Common myeloid progenitor, CD34-positive (primary cell): ENCODE measurements around the gene PPAT. TPM values are rescaled to one million over a fixed set of nuclear protein-coding genes. Genes with fewer than 3 reads are reported as not detected.

Source experiments
- CTCF ChIA-PET: fragments of 350-600 bp; sonication (Branson Sonifier 250); formaldehyde crosslinking; loops from one replicate; lab custom pipeline; 2021; ENCODE audit warnings: antibody characterized with exemption; lab: Charles Lee
- POLR2A ChIA-PET: fragments of 350-600 bp; sonication (Branson Sonifier 250); formaldehyde crosslinking; loops from one replicate; lab custom pipeline; 2021; ENCODE audit warnings: antibody characterized with exemption; lab: Charles Lee
- DNase-seq, 3 donors: peaks; one replicate each; pipeline versions ENCODE4 v3.0.0 to v3.0.0-alpha.2; 2013
- H3K27ac ChIP-seq, 2 experiments: 1 replicate in 1 of 2; 2 replicates in 1 of 2; pipeline ENCODE4 v1.7.0; 2013; ENCODE audit warnings: inconsistent platforms in 2 of 2, low read length in 2 of 2, mild to moderate bottlenecking in 2 of 2, low read depth in 1 of 2, moderate library complexity in 1 of 2; ENCODE audit not compliant: severe bottlenecking in 2 of 2, insufficient read depth in 1 of 2, poor library complexity in 1 of 2
- H3K27me3 ChIP-seq, 5 experiments: replicated peaks in 2 of 5; 1 replicate in 3 of 5; 2 replicates in 2 of 5; pipeline versions ENCODE4 v1.6.1 to v1.7.0; 2013; ENCODE audit warnings: low read length in 4 of 5, mild to moderate bottlenecking in 2 of 5, moderate library complexity in 2 of 5, inconsistent platforms in 1 of 5; ENCODE audit not compliant: insufficient read depth in 5 of 5, control insufficient read depth in 4 of 5
- H3K36me3 ChIP-seq, 4 experiments: 1 replicate in 2 of 4; 2 replicates in 2 of 4; pipeline versions ENCODE4 v1.6.1 to v1.7.0; 2013; ENCODE audit warnings: low read length in 3 of 4, control low read depth in 1 of 4, mild to moderate bottlenecking in 1 of 4; ENCODE audit not compliant: control insufficient read depth in 4 of 4, insufficient read depth in 4 of 4
- H3K4me1 ChIP-seq, 4 experiments: 1 replicate in 3 of 4; 2 replicates in 1 of 4; pipeline versions ENCODE4 v1.6.1 to v1.7.1; 2013; ENCODE audit warnings: low read length in 3 of 4, mild to moderate bottlenecking in 3 of 4, control low read depth in 1 of 4, inconsistent platforms in 1 of 4, moderate library complexity in 1 of 4; ENCODE audit not compliant: control insufficient read depth in 4 of 4, insufficient read depth in 4 of 4; ENCODE audit errors: control extremely low read depth in 1 of 4
- H3K4me3 ChIP-seq, 7 experiments: 1 replicate in 4 of 7; 2 replicates in 3 of 7; pipeline versions ENCODE4 v1.5.1 to v1.7.0; 2013; ENCODE audit warnings: mild to moderate bottlenecking in 7 of 7, low read length in 6 of 7, moderate library complexity in 6 of 7, inconsistent platforms in 2 of 7, low read depth in 2 of 7, control low read depth in 1 of 7; ENCODE audit not compliant: insufficient read depth in 4 of 7, control insufficient read depth in 1 of 7; ENCODE audit errors: extremely low read depth in 1 of 7
- H3K9me3 ChIP-seq, 5 experiments: 1 replicate in 4 of 5; 2 replicates in 1 of 5; pipeline versions ENCODE4 v1.6.1 to v1.7.1; 2013; ENCODE audit warnings: low read length in 4 of 5, mild to moderate bottlenecking in 2 of 5, inconsistent platforms in 1 of 5, low read depth in 1 of 5, moderate library complexity in 1 of 5; ENCODE audit not compliant: control insufficient read depth in 4 of 5, insufficient read depth in 2 of 5; ENCODE audit errors: control extremely low read depth in 1 of 5
- WGBS: methylation state at CpG from one replicate; pipeline ENCODE4 v1.1.5; 2013; ENCODE audit not compliant: insufficient coverage; 5-methylcytosine and 5-hydroxymethylcytosine counted together
- polyA plus RNA-seq: library from polyadenylated mRNA; unstranded; fragments of 120-200 nt; gene quantifications from one replicate; pipeline ENCODE4 v1.2.1, GENCODE V29; 2013

Gene PPAT
- polyA plus RNA-seq: 19.7 TPM

GRCh38 chr4:56435140-56435926 is at the start of gene PPAT:
TSS of gene PPAT (minus strand) at chr4:56435615. CDS start at chr4:56435477, 138 bp downstream.
- ChIA-PET CTCF (interaction anchor here (0.7 to 6.7 kb wide), 13 partner anchors 9 to 472 kb away, joined by 3 to 63 read pairs (median 4); partner anchors contain the start of genes AASDH and REST), POLR2A (interaction anchor here (0.6 to 2.0 kb wide), 4 partner anchors 17 to 48 kb away, joined by 4 to 11 read pairs (median 5); partner anchors contain the start of gene AASDH)
- peak; percentile 97 to 99 (median 99) for DNase-seq
- Histone ChIP-seq H3K4me3 (peak within 1 kb of the TSS; percentile 63 to 98 (median 89)), H3K27ac (peak within 1 kb of the TSS; percentile 40 to 84), H3K36me3 (peaks cover 0 to 6% (median 0%) of the 10 kb centered on the region in 4 experiments), H3K27me3 (no peaks in the 10 kb centered on the region), H3K9me3 (no peaks in the 10 kb centered on the region), H3K4me1 (peaks cover 11 to 43% (median 31%) of the 10 kb centered on the region in 4 experiments)
- 0% methylated on average over 49 of the region's 61 CpGs for WGBS

- Histone ChIP-seq H3K9me3 (no peaks in the 10 kb centered on the region), H3K27me3 (no peaks in the 10 kb centered on the region), H3K27ac (no peak overlapping the region), H3K4me1 (no peaks in the 10 kb centered on the region), H3K4me3 (no peak overlapping the region), H3K36me3 (peaks cover 13 to 80% (median 37%) of the 10 kb centered on the region in 4 experiments)
- ChIA-PET POLR2A (interaction anchor here (0.6 kb wide), 1 partner anchor 134 kb away, joined by 3 read pairs; no protein-coding TSS in a partner anchor), CTCF (interaction anchor here (1.6 kb wide), 1 partner anchor 11 kb away, joined by 5 read pairs; no protein-coding TSS in a partner anchor)
- 100% methylated on average over 1 of the region's 3 CpGs for WGBS
- DNase-seq: no peak
Observed at GRCh38 chr4:56480691-56481090, 45.3 kb upstream of the PPAT start.

- ChIA-PET CTCF (no interaction called here), POLR2A (no interaction called here)
- Histone ChIP-seq H3K27ac (no peak overlapping the region), H3K27me3 (no peaks in the 10 kb centered on the region), H3K4me3 (no peak overlapping the region), H3K9me3 (no peaks in the 10 kb centered on the region), H3K4me1 (no peaks in the 10 kb centered on the region), H3K36me3 (peaks cover 20 to 85% (median 43%) of the 10 kb centered on the region in 4 experiments)
- WGBS: 100% methylated on average over 5 of the region's 5 CpGs
- peak in 1 of 3 donors; percentile 29 for DNase-seq
Observed at GRCh38 chr4:56477192-56477702, 41.8 kb upstream of the PPAT start.

GRCh38 chr4:56475917-56476316 is 40.5 kb upstream of the PPAT start:
- ChIA-PET CTCF (interaction anchor here (1.0 kb wide), 1 partner anchor 8 kb away, joined by 3 read pairs; no protein-coding TSS in a partner anchor), POLR2A (no interaction called here)
- no peak overlapping the region for H3K4me3 ChIP-seq
- no peaks in the 10 kb centered on the region for H3K27me3 ChIP-seq
- WGBS: 80% methylated on average over 1 of the region's 2 CpGs
- no peaks in the 10 kb centered on the region for H3K9me3 ChIP-seq
- H3K36me3 ChIP-seq: peaks cover 23 to 90% (median 46%) of the 10 kb centered on the region in 4 experiments
- no peaks in the 10 kb centered on the region for H3K4me1 ChIP-seq
- DNase-seq: no peak
- H3K27ac ChIP-seq: no peak overlapping the region

- H3K27ac ChIP-seq: no peak overlapping the region
- peaks cover 17 to 43% (median 36%) of the 10 kb centered on the region in 4 experiments for H3K4me1 ChIP-seq
- peak; percentile 27 to 61 (median 60) for DNase-seq
- H3K27me3 ChIP-seq: no peaks in the 10 kb centered on the region
- no CpG with 5 or more reads among the region's 6 CpGs for WGBS
- CTCF ChIA-PET: interaction anchor here (0.6 to 1.1 kb wide), 3 partner anchors 11 to 46 kb away, joined by 3 to 5 read pairs (median 4); no protein-coding TSS in a partner anchor
- peaks cover 7 to 34% (median 22%) of the 10 kb centered on the region in 4 experiments for H3K36me3 ChIP-seq
- H3K4me3 ChIP-seq: peak overlapping the region in 3 of 7 experiments; percentile 94 to 99 (median 99)
- POLR2A ChIA-PET: interaction anchor here (0.6 kb wide), 1 partner anchor 24 kb away, joined by 3 read pairs; no protein-coding TSS in a partner anchor
- no peaks in the 10 kb centered on the region for H3K9me3 ChIP-seq
Observed at GRCh38 chr4:56469489-56470210, 34.2 kb upstream of the PPAT start.

- H3K9me3 ChIP-seq: no peaks in the 10 kb centered on the region
- H3K4me3 ChIP-seq: peak overlapping the region; percentile 83 to 99 (median 97)
- CTCF ChIA-PET: interaction anchor here (0.6 to 0.9 kb wide), 3 partner anchors 8 to 380 kb away, joined by 3 read pairs; no protein-coding TSS in a partner anchor
- H3K4me1 ChIP-seq: peaks cover 17 to 43% (median 36%) of the 10 kb centered on the region in 4 experiments
- peaks cover 4 to 26% (median 17%) of the 10 kb centered on the region in 4 experiments for H3K36me3 ChIP-seq
- WGBS: 0% methylated on average over 3 of the region's 10 CpGs
- DNase-seq: no peak
- H3K27ac ChIP-seq: peak overlapping the region; percentile 90 to 94
- POLR2A ChIA-PET: interaction anchor here (1.2 kb wide), 1 partner anchor 32 kb away, joined by 4 read pairs; the partner anchor contains the start of genes PAICS and PPAT
- no peaks in the 10 kb centered on the region for H3K27me3 ChIP-seq
Observed at GRCh38 chr4:56468097-56468422, 32.6 kb upstream of the PPAT start.
